Lung (tissue), 12 donors: ENCODE data around the gene DZIP1. TPM values are rescaled to one million over a fixed set of nuclear protein-coding genes. Genes with fewer than 3 reads are reported as not detected.

Experiments
- ATAC-seq: fragments of 200-7000 bp; cut with Tn5 transposase; one replicate; pipeline ENCODE4 v1.9.1; 2020; ENCODE audit warnings: moderate number of reproducible peaks; ENCODE audit not compliant: insufficient read depth, low FRiP score
- DNase-seq, 3 donors: peaks; one replicate each; pipeline ENCODE4 v3.0.0-alpha.2; 2013 to 2017
- H3K27ac ChIP-seq, 2 donors: one replicate each; pipeline ENCODE4 v1.5.1; 2013; ENCODE audit warnings: mild to moderate bottlenecking in 2 of 2, moderate library complexity in 2 of 2, control low read depth in 1 of 2, inconsistent platforms in 1 of 2, low read depth in 1 of 2, low read length in 1 of 2
- H3K27me3 ChIP-seq, 3 donors: one replicate each; pipeline ENCODE4 v1.5.1; 2013; ENCODE audit warnings: low read length in 2 of 3; ENCODE audit not compliant: control insufficient read depth in 3 of 3, insufficient read depth in 3 of 3
- H3K36me3 ChIP-seq, 4 donors: one replicate each; pipeline ENCODE4 v1.5.1; 2013; ENCODE audit warnings: low read length in 4 of 4, mild to moderate bottlenecking in 1 of 4, moderate library complexity in 1 of 4; ENCODE audit not compliant: control insufficient read depth in 4 of 4, insufficient read depth in 4 of 4
- H3K4me1 ChIP-seq, 5 donors: one replicate each; pipeline ENCODE4 v1.5.1; 2013; ENCODE audit warnings: low read length in 5 of 5, mild to moderate bottlenecking in 2 of 5, moderate library complexity in 1 of 5; ENCODE audit not compliant: control insufficient read depth in 5 of 5, insufficient read depth in 5 of 5
- H3K4me3 ChIP-seq: one replicate; pipeline ENCODE4 v1.5.1; 2013; ENCODE audit warnings: mild to moderate bottlenecking, control low read depth, moderate library complexity
- H3K9ac ChIP-seq, 2 donors: one replicate each; pipeline ENCODE4 v1.5.1; 2013; ENCODE audit warnings: low read length in 2 of 2, control low read depth in 1 of 2; ENCODE audit not compliant: insufficient read depth in 1 of 2
- H3K9me3 ChIP-seq, 4 donors: one replicate each; pipeline ENCODE4 v1.5.1; 2013; ENCODE audit warnings: low read length in 3 of 4, mild to moderate bottlenecking in 1 of 4, moderate library complexity in 1 of 4; ENCODE audit not compliant: control insufficient read depth in 4 of 4, insufficient read depth in 3 of 4
- CTCF ChIP-seq: IDR thresholded peaks from 2 replicates; pipeline ENCODE4 v1.5.1; 2012; ENCODE audit warnings: mild to moderate bottlenecking; ENCODE audit errors: control extremely low read depth, extremely low read depth
- WGBS, 2 donors: extraction: QIAGEN DNeasy Blood & Tissue Kit; methylation state at CpG; one replicate each; pipeline ENCODE4 v1.1.7; 2013; 5-methylcytosine and 5-hydroxymethylcytosine counted together
- polyA plus RNA-seq, 2 donors: library from polyadenylated mRNA; stranded (reverse); fragments of 200-250 nt; gene quantifications; one replicate each; pipeline ENCODE4 v1.2.1, GENCODE V29; 2013
- total RNA-seq, 2 donors: library from RNA; depleted of rRNA in 1 of 2; stranded (reverse); fragments of >200 nt in 1 of 2; gene quantifications; one replicate each; pipeline ENCODE4 v1.2.1, GENCODE V29; 2014 to 2021
- donor health status: control.
- donor health status: control.
- donor health status: Bipolar disorder and iron deficiency.
- donor health status: healthy.
- donor health status: DM: yes; HTN: yes; CAD: no.

DZIP1 gene
- total and polyA plus RNA-seq, 4 donors = 3.9 to 26.4 (median 7.7) TPM

- TF ChIP-seq CTCF = no peak
- no peak overlapping the region for H3K9ac ChIP-seq
- H3K4me3 ChIP-seq = no peak overlapping the region
- no peak for DNase-seq
- 72 to 90% methylated on average over 10 of the region's 10 CpGs for WGBS, 2 donors
- no peaks in the 10 kb centered on the region for H3K4me1 ChIP-seq
- H3K27me3 ChIP-seq = no peaks in the 10 kb centered on the region
- H3K27ac ChIP-seq = no peak overlapping the region
- ATAC-seq = no peak
- peaks cover 0 to 40% (median 14%) of the 10 kb centered on the region in 4 donors for H3K36me3 ChIP-seq
- no peaks in the 10 kb centered on the region for H3K9me3 ChIP-seq
Observed at GRCh38 chr13:95620825-95621498, 23.5 kb downstream of the DZIP1 start.

GRCh38 chr13:95620030-95620824 is 24.3 kb downstream of the DZIP1 start:
- peaks cover 0 to 42% (median 14%) of the 10 kb centered on the region in 4 donors for H3K36me3 ChIP-seq
- H3K4me1 ChIP-seq = no peaks in the 10 kb centered on the region
- no peak overlapping the region for H3K4me3 ChIP-seq
- TF ChIP-seq CTCF = no peak
- no peak for DNase-seq
- ATAC-seq = no peak
- 52 to 64% methylated on average over 2 of the region's 2 CpGs for WGBS, 2 donors
- H3K9ac ChIP-seq = no peak overlapping the region
- H3K9me3 ChIP-seq = no peaks in the 10 kb centered on the region
- H3K27me3 ChIP-seq = no peaks in the 10 kb centered on the region
- H3K27ac ChIP-seq = no peak overlapping the region

DNA sequence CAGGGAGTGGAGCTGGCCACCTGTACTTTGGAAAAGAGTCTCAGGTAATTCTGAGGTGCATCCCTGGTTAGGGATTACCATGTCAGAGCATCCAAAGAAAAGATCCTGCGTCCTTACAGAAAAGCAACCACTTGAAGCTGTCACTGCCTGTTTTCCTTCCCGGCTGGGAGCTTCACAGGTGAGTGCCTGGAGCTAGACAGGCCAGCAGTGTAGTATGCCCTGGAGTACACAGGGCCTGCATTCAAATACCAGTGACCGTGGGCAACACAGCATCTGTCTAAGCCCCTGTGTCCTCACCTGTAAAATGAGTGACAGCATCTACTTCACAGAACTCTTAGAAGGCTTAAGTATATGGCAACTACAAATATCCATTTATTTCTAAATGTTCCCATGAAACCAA is 29.0 kb downstream of the DZIP1 start:
- H3K9ac ChIP-seq = no peak overlapping the region
- peaks cover 0 to 46% (median 17%) of the 10 kb centered on the region in 4 donors for H3K36me3 ChIP-seq
- no peaks in the 10 kb centered on the region for H3K4me1 ChIP-seq
- DNase-seq = no peak
- no peak for TF ChIP-seq CTCF
- no peak overlapping the region for H3K27ac ChIP-seq
- no peak overlapping the region for H3K4me3 ChIP-seq
- no peak for ATAC-seq
- H3K27me3 ChIP-seq = no peaks in the 10 kb centered on the region
- 89 to 94% methylated on average over 3 of the region's 3 CpGs for WGBS, 2 donors
- no peaks in the 10 kb centered on the region for H3K9me3 ChIP-seq
